ENCODE measurements around the gene TUBE1. TPM values are rescaled to one million over a fixed set of nuclear protein-coding genes. Genes with fewer than 3 reads are reported as not detected.

The TUBE1 gene
- total RNA-seq, 4 donors from 2014 or later: 6.1 to 14.7 (median 10.0) TPM

GRCh38 chr6:112118034-112118433 is 30.8 kb upstream of the TUBE1 start:
- in situ Hi-C loops (cut with MboI; ENCODE audit: low sequenced_read_pairs in 4 of 4): no loop called here
- intact Hi-C loops (cut with DNase I; ENCODE audit: low total_unique reads): no loop called here
- H3K27ac ChIP-seq: no peak overlapping the region
- peaks cover 0 to 5% of the 10 kb centered on the region in 2 donors for H3K36me3 ChIP-seq
- H3K27me3 ChIP-seq: no peaks in the 10 kb centered on the region
- no peaks in the 10 kb centered on the region for H3K4me1 ChIP-seq
- no peaks in the 10 kb centered on the region for H3K9me3 ChIP-seq
- DNase-seq (no peak), ATAC-seq (no peak)
- TF ChIP-seq CTCF (IDR thresholded peaks at IDR 0.05 in 4 of 5, conservative IDR thresholded peaks at IDR 0.05 in 1 of 5) (no peak), POLR2A (IDR thresholded peaks at IDR 0.05) (no peak)
- H3K4me3 ChIP-seq: no peak overlapping the region

GRCh38 chr6:112117554-112117953 is 30.3 kb upstream of the TUBE1 start:
- intact Hi-C loops (cut with DNase I; ENCODE audit: low total_unique reads): no loop called here
- TF ChIP-seq CTCF (IDR thresholded peaks at IDR 0.05 in 4 of 5, conservative IDR thresholded peaks at IDR 0.05 in 1 of 5) (no peak), POLR2A (IDR thresholded peaks at IDR 0.05) (no peak)
- Histone ChIP-seq H3K4me3 (no peak overlapping the region), H3K27ac (no peak overlapping the region), H3K4me1 (no peaks in the 10 kb centered on the region), H3K36me3 (peaks cover 0 to 5% of the 10 kb centered on the region in 2 donors), H3K27me3 (no peaks in the 10 kb centered on the region), H3K9me3 (no peaks in the 10 kb centered on the region)
- no peak for ATAC-seq
- in situ Hi-C loops (cut with MboI; ENCODE audit: low sequenced_read_pairs in 4 of 4): no loop called here
- no peak for DNase-seq

GRCh38 chr6:112116221-112116620 is 28.9 kb upstream of the TUBE1 start:
- Histone ChIP-seq H3K27me3 (no peaks in the 10 kb centered on the region), H3K4me3 (no peak overlapping the region), H3K36me3 (peaks cover 0 to 5% of the 10 kb centered on the region in 2 donors), H3K27ac (no peak overlapping the region), H3K4me1 (no peaks in the 10 kb centered on the region), H3K9me3 (no peaks in the 10 kb centered on the region)
- ATAC-seq: no peak
- TF ChIP-seq CTCF (IDR thresholded peaks at IDR 0.05 in 4 of 5, conservative IDR thresholded peaks at IDR 0.05 in 1 of 5) (no peak), POLR2A (IDR thresholded peaks at IDR 0.05) (no peak)
- intact Hi-C loops (cut with DNase I; ENCODE audit: low total_unique reads) (no loop called here), in situ Hi-C loops (cut with MboI; ENCODE audit: low sequenced_read_pairs in 4 of 4) (no loop called here)
- DNase-seq: no peak

GRCh38 chr6:112114577-112115223 is 27.4 kb upstream of the TUBE1 start:
- intact Hi-C loops (cut with DNase I; ENCODE audit: low total_unique reads): no loop called here
- TF ChIP-seq CTCF (IDR thresholded peaks at IDR 0.05 in 4 of 5, conservative IDR thresholded peaks at IDR 0.05 in 1 of 5) (no peak), POLR2A (IDR thresholded peaks at IDR 0.05) (no peak)
- DNase-seq (no peak), ATAC-seq (no peak)
- no peaks in the 10 kb centered on the region for H3K36me3 ChIP-seq
- no peak overlapping the region for H3K27ac ChIP-seq
- in situ Hi-C loops (cut with MboI; ENCODE audit: low sequenced_read_pairs in 4 of 4): no loop called here
- no peaks in the 10 kb centered on the region for H3K9me3 ChIP-seq
- H3K27me3 ChIP-seq: no peaks in the 10 kb centered on the region
- H3K4me1 ChIP-seq: no peaks in the 10 kb centered on the region
- no peak overlapping the region for H3K4me3 ChIP-seq

GRCh38 chr6:112113918-112114317 is 26.6 kb upstream of the TUBE1 start:
- Histone ChIP-seq H3K36me3 (no peaks in the 10 kb centered on the region), H3K4me3 (no peak overlapping the region), H3K4me1 (no peaks in the 10 kb centered on the region), H3K27ac (no peak overlapping the region), H3K9me3 (no peaks in the 10 kb centered on the region), H3K27me3 (no peaks in the 10 kb centered on the region)
- ATAC-seq (no peak), DNase-seq (no peak)
- intact Hi-C loops (cut with DNase I; ENCODE audit: low total_unique reads) (no loop called here), in situ Hi-C loops (cut with MboI; ENCODE audit: low sequenced_read_pairs in 4 of 4) (no loop called here)
- TF ChIP-seq POLR2A (IDR thresholded peaks at IDR 0.05) (no peak), CTCF (IDR thresholded peaks at IDR 0.05 in 4 of 5, conservative IDR thresholded peaks at IDR 0.05 in 1 of 5) (no peak)
